WTC11 (cell line): ENCODE results near the gene PRR4.

Source experiments
- ATF2 ChIP-seq: sonication (generic); formaldehyde crosslinking; IDR thresholded peaks from 2 replicates; pipeline ENCODE4 v1.8.1; 2022; ENCODE audit warnings: low read depth, missing genetic modification reagents, borderline replicate concordance
- CTCF ChIP-seq: fragments of 200-600 bp; IDR thresholded peaks from 2 replicates; pipeline ENCODE4 v1.8.0; 2022; ENCODE audit warnings: antibody characterized with exemption
- MXD4 ChIP-seq: fragments of 250-450 bp; sonication (Bioruptor Pico); IDR thresholded peaks from 2 replicates; pipeline ENCODE4 v1.8.0; 2021; ENCODE audit warnings: mild to moderate bottlenecking, moderate library complexity, borderline replicate concordance

DNA sequence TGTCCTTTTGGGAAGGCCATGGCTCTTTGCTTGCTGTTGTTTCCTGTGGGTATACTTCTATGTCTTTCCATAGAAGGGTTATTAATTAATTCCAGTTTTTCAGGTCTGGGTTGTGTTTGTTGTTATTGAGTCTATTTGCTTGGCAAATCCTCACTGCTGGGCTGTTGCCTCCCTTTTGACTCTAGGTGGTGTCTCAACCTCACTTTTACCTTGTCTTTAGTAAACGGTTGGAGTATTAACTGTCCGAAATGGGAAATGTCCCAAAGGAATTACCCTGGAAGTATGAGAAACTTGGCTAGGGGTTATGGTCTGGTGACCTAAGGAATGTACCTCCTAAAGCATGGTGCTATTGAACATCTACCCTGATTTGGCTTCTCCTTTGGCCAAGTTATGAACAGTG is 18.1 kb upstream of the PRR4 start:
- TF ChIP-seq CTCF (no peak), ATF2 (CRISPR knock-in tag) (no peak), MXD4 (CRISPR knock-in tag) (no peak)
